GM19351 (cell line): ENCODE results near the gene UNC5B.

Source experiments
- ATAC-seq: cut with Tn5 transposase; IDR thresholded peaks from one replicate; pipeline ENCODE4 v1.9.1; 2021; ENCODE audit warnings: mild to moderate bottlenecking, moderate library complexity; ENCODE audit not compliant: unreplicated experiment

The UNC5B gene

DNA sequence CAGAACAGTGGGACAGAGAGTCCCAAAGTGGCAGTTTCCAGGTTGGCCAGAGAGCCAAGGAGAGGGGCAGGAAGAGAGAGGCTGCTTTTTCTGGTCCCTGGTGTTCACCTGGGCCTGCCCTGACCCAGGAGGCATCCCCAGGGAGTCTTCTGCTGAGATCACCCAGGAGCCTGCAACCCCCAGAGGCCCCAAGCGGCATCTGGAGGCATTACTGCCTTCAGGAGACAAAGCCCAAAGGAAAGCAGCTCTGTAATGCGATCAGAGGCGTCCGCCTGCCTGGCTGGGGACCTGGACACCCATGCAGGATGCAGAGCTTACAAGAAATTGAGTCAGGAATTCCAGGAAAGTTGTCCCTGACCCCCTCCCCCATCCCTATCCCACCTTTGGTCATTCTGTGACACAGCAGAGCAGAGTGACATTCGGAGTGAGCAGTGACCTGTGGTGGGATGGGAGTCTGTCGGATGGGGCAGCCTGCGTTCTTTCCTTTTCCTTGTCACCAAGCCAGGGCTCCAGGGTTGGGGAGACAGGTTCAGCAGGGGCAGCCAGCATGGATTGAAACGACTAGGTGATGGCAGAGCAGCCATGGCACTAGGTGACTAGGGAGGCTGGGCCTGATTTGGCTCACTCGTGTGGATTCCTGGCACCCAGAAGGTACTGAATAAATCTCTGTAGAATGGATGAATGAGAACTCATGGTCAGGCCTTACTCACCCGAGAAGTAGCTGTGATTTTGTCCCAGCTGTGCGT lies 10.4 kb downstream of the UNC5B start:
- no peak for ATAC-seq

DNA sequence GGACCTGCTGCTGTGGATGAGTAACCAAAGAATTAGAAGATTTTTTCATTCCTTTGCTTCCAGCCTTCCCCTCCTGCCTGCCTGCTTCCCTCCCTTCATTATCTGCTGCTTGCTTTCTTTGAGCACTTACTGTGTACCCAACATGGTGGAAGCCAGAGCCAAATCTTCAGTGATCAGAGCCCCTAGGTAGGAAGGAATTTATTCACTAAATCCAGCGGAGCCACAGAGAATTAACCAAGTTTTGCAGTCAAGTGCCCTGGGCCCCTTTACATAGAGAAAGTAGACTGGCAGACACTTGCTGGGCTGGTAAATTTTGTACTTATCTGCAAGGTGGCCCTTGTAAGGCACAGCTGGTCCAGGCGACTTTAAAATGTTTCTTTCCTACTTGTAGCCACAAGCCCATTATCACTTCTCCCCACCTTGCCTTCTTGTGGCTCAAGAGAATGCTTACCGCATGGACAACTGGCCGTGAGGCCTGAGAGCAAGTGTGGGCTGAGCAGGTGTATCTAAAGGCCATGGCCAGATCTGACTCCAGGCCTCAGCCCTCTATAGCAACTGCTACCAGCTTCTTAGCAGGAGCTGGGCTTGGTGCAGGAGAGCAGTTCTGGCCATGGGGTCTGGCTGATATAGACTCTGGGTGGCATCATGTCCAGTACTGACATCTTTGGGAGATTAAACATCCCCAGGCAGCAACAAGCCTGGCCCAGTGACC lies 11.1 kb downstream of the UNC5B start:
- ATAC-seq, result no peak

GRCh38 chr10:71225291-71226058 lies 13.1 kb downstream of the UNC5B start:
- no peak for ATAC-seq

- no peak for ATAC-seq
Observed at GRCh38 chr10:71228875-71229675, 16.7 kb downstream of the UNC5B start.

- no peak for ATAC-seq
Observed at GRCh38 chr10:71229726-71230655, 17.6 kb downstream of the UNC5B start.

GRCh38 chr10:71230656-71231025 lies 18.3 kb downstream of the UNC5B start:
- no peak for ATAC-seq

GRCh38 chr10:71231206-71231605 lies 18.8 kb downstream of the UNC5B start:
- no peak for ATAC-seq

DNA sequence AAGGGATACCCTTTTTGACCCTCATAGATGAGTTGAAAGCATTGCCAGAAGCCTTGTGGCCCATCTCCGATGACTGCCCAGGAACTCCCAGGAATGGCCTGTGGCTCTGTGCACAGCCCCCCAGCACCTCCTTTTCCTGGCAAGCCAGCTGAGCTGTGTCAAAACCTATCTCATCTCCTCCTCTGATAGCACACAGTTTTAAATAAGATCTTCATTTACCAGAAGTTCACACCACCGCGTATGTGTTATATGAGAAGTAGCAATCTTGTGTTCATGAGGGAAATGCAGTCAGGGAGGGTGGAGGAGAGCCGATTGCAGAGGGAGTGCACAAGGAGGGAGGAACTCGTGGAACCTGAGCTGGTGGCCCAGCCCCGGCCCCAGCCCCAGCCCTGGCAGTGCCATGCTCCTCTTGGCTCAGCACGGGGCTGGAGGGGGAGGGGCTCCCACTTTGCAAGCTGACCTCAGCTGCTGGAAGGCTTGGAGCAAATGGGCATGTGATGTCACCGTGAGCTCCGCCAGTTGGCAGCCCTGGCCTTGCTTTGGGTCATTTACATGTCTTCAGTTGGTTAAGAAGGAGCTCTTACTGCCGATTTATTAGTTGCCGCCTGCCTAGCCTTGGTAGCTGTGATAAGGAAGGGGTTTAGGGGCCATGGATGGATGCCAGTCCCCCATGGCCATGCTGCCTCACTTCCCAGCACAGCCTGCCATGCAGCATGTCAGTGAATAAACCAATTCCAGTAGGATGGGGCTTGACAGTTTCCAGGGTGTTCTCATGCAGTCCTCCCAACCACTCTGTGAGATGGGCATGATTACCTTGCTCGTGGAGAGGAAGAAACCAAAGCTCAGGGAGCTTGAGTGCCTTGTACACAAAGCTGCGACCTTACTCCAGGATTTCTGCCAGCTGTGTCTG lies 20.0 kb downstream of the UNC5B start:
- ATAC-seq, result no peak

DNA sequence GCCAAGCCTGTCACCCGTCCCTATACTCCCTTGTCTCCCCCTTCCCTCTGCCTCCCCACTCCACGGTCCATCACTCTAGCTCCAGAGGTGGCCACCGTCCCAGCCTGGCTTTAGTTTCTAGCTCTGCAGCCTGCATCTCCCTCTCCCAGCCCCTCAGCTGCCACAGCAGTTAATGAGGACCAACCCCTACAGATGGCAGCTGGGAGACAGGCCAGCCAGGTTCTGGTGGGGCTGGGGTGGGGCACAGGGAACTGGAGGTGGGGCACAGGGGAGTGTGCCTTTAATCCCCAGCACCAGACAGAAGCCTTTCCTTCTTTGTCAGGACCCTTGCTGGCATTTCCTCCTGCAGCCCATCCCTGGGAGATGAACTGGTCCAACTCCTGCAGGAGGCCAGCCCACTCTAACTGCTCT lies 21.1 kb downstream of the UNC5B start:
- no peak for ATAC-seq

DNA sequence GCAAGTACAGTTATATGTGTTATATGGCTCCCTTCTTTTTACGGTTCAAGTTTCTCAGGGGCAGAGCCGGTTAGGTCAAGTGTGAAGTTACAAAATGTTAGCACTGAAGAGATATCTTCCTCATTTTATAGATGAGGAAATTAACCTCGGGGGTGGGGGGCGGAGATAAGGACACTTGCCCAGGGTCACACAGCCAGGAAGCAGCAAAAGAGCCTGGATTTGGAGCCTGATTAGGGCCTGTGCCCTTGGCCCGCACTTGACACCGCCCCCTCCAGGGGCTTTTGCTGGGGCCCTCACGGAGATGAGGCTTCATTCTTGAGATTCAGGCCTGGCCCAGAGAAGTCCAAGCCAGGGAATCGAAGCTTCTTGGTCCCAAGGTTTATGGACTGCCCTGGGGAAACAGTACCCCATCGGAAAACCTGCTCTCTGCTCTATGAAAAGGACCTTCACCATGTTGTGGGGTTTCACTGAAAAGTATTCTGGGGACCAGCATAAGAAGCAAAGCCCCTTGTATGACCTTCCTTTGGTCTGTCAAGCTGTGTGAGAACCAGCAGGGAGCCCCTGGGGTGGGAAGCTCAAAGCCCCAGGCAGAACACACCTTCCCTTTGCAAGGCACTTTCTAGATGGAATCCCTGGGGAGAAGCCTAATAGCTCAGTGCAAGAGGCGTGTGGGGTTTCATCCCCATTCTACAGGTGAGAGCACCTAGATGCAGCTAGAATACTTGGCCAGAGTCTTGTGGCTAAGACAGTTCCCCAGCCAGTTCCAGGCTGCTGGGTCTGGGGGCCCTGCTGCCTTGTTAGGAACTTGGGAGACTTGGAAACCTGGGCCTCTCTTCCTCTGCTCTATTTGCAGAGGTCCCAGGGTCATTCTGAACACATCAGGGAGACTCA lies 21.9 kb downstream of the UNC5B start:
- ATAC-seq, result no peak

DNA sequence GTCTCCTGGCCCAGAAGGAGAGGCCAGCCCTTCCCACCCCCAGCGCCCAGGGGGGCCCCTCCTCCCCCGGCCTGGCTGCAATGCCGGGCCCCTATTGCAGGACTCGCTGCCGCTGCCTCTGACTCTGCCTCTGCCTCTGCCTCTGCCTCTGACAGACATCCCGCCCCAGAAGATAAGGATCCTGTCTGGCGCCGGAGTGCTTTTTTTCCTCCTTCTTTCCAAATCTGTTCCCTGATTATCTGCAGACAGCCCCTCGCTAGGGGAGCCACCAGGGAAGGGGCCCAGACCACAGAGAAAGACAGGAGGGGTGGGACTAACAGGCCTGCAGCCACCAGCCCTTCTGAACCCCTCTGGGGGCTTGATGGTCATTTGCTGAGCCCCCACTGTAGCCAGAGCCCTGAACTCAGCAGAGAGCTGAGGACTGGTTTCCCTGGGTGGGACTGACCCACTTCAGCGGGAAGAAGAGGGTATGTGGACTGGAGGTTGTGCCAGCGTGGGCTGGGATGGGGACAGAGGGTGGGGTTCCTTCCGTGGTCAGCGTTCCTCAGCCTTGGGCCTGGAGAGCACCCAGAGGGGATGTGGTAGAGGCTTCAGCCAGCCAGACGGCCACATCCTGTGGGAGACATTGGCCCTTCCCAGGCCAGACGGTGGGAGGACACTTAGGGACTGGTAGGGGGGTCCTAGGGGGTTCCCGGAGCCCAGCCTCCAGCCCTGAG lies 22.8 kb downstream of the UNC5B start:
- ATAC-seq, result no peak

DNA sequence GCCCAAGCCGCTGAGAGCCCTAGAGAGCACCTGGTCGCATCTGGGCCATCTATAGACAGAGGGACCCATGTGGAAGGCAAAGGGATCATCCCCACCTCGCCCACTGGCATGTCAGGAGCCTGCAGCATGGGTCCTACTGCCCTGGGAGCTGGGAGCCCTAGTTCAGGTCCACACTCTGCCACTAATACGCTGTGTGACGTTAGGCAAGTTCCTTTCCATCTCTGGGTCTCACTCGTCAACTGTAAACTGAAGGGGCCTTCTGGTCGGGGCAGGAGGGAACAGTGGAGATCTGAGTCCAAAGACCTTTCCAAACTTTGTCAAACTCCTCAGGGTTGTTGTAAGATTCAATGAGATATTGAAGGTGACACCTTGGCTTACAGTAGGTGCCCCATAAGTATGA lies 23.4 kb downstream of the UNC5B start:
- no peak for ATAC-seq

DNA sequence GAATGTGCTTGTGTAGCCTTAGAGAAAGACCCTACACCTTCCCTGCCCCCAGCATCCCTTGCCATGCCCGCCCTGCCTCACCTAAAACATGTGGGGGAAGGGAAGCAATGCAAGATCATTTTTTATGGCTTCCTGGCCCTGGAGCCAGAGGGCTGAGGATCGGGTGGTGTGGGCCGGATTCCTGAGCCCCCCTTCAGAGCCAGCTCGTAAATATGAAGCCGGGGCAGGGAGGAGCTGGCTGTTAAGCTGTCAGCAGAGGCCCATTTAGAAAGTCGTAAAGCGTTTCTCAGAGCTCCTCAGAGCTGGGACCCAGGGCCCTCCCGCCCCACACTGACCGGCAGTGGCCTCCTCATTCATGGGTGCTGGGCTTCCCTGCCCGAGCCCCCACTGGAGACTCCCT lies 23.9 kb downstream of the UNC5B start:
- ATAC-seq, result no peak

GRCh38 chr10:71236822-71237682 lies 24.7 kb downstream of the UNC5B start:
- ATAC-seq, result no peak

DNA sequence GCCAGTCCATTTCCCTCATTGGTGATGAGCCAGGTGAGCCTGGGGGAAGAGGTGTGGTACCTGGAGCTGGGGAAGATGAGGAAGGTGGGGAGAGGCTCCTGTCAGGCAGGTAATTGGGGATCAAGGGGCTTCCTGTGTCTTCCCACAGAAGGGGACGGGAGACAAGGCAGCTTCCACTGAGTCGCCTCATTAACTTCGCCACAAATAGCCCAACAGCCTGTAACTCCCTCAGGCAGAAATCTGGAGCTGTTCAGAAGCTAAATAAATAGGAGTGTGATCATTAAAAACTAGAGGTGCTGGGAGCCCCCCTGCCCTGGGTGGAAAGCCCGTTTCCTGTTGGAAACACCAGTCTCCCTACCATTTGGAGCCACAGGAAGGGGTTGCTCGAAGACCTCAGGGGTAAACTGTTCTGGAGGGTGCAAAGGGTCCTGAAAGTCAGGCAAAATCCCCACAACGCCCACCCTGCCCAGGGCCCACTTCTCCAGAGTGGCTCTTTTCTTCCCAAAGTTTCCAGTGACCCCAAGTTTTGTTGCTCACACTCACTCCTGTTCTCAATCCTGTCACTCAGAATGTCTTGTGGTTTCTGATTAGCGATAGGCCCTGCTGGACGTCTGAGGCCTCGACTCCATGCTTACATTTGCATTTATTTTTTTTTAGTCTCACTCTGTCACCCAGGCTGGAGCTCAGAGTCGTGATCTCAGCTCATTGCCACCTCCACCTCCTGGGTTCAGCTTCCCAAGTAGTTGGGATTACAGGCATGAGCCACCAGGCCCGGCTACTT lies 25.7 kb downstream of the UNC5B start:
- no peak for ATAC-seq

GRCh38 chr10:71238626-71239025 lies 26.3 kb downstream of the UNC5B start:
- ATAC-seq, result no peak
